Adipocyte (in vitro differentiated cells): ENCODE data around the gene RIT2.
"Not testable (repeated sequence)": the region's sequence is repeated elsewhere in the genome, so short reads cannot be mapped to it uniquely, and the experiment has no call there.

ENCODE experiments used
- DNase-seq: peaks from one replicate; pipeline ENCODE4 v3.0.0-alpha.2; 2015; ENCODE audit warnings: low read depth
- H3K27me3 ChIP-seq: replicated peaks from 2 replicates; pipeline ENCODE4 v1.7.0; 2013; ENCODE audit warnings: mild to moderate bottlenecking, low read length, moderate library complexity; ENCODE audit not compliant: control insufficient read depth, insufficient read depth
- H3K36me3 ChIP-seq: 2 replicates; pipeline ENCODE4 v1.7.0; 2013; ENCODE audit warnings: low read length, mild to moderate bottlenecking, moderate library complexity; ENCODE audit not compliant: control insufficient read depth, insufficient read depth, severe bottlenecking
- H3K4me1 ChIP-seq: 2 replicates; pipeline ENCODE4 v1.7.0; 2013; ENCODE audit warnings: mild to moderate bottlenecking, low read length, moderate library complexity; ENCODE audit not compliant: control insufficient read depth, insufficient read depth
- H3K4me3 ChIP-seq: 2 replicates; pipeline ENCODE4 v1.7.0; 2013; ENCODE audit warnings: mild to moderate bottlenecking, low read length, moderate library complexity
- H3K9ac ChIP-seq: 2 replicates; pipeline ENCODE4 v1.7.0; 2013; ENCODE audit warnings: mild to moderate bottlenecking, low read length, moderate library complexity
- H3K9me3 ChIP-seq: 2 replicates; pipeline ENCODE4 v1.7.0; 2013; ENCODE audit warnings: mild to moderate bottlenecking, low read length, moderate library complexity; ENCODE audit not compliant: control insufficient read depth

Gene RIT2

DNA sequence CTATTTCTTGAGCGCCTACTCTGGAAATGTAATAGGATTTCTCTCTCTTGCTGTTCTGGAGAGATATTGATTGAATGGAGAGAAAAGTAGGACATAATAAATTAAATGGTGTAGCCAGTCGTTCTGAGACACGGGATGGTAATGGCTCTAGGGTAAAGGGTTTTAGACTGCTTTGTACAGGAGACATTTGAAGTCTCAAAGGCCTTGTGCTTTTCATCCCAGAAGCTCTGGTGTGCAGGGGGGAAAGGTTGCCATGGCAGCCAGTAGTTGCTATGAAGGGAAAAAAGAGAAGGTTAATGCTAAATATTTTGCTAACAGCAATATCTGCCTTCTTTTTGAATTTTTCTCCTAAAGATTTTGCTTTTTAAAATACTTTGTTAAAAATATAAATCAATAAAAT is 359.3 kb downstream of the RIT2 start:
- Histone ChIP-seq H3K27me3 (no peaks in the 10 kb centered on the region), H3K4me3 (no peak overlapping the region)

DNA sequence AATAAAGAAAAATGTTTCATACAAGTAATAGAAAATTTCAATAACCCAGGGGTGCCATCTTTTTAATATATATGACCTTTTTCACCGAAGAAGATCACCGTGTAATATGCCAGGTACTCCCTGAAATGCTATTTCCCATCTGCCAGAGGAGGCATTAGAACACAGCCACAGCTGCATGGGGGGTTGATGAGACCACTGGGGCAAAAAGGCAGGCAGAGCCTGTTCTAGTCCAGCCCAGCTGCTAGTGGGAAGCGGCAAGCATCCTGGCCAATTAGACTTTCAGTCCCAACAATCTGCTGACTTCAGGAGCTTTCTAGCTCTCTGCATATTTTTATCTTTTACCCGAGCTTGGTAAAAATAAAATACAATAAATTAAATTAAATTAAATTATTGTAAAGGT is 362.6 kb downstream of the RIT2 start:
- H3K4me3 ChIP-seq, result no peak overlapping the region
- H3K4me1 ChIP-seq, result no peaks in the 10 kb centered on the region
- no peak for DNase-seq
- H3K36me3 ChIP-seq, result no peaks in the 10 kb centered on the region
- no peaks in the 10 kb centered on the region for H3K27me3 ChIP-seq
- no peak overlapping the region for H3K9ac ChIP-seq
- no peaks in the 10 kb centered on the region for H3K9me3 ChIP-seq

More for the DNA sequence above, 359.3 kb downstream of the RIT2 start:
- Histone ChIP-seq H3K36me3 (no peaks in the 10 kb centered on the region), H3K9ac (no peak overlapping the region), H3K9me3 (no peaks in the 10 kb centered on the region), H3K4me1 (no peaks in the 10 kb centered on the region)
- no peak for DNase-seq

DNA sequence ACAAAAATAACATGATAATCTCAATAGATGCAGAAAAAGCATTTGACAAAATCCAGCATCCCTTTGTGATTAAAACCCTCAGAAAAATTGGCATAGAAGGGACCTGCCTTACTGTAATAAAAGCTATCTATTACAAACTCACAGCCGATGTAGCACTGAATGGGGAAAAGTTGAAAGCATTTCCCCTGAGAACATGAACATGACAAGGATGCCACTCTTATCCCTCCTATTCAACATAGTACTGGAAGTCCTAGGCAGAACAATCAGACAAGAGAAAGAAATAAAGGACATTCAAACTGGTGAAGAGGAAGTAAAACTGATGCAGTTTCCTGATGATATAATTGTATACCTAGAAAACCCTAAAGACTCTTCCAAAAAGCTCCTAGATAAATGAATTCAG is 368.7 kb downstream of the RIT2 start:
- Histone ChIP-seq H3K4me3 (no peak overlapping the region), H3K36me3 (no peaks in the 10 kb centered on the region), H3K9ac (no peak overlapping the region), H3K27me3 (no peaks in the 10 kb centered on the region), H3K4me1 (no peaks in the 10 kb centered on the region), H3K9me3 (no peaks in the 10 kb centered on the region)
- DNase-seq, result no peak

DNA sequence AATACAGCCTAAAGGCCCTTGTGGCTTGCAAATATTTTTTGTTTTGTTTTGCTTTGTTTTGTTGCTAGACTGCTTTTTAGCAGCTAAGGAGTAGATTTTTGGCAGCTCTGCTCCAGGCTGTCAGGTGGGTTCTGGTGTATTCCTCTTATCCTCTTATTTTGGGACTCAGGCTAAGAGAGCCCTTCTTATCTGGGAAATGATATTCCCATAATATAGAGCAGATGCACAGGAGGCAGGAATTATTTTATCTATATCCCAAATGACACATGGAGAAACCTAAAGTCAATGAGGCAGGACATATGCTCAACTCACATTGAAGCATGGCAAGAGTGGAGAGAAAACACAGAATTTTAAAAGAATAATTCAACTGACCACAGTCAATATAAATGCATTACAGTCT is 369.6 kb downstream of the RIT2 start:
- DNase-seq, result no peak
- no peak overlapping the region for H3K9ac ChIP-seq
- H3K36me3 ChIP-seq, result no peaks in the 10 kb centered on the region
- no peak overlapping the region for H3K4me3 ChIP-seq
- no peaks in the 10 kb centered on the region for H3K9me3 ChIP-seq
- no peaks in the 10 kb centered on the region for H3K4me1 ChIP-seq
- H3K27me3 ChIP-seq, result no peaks in the 10 kb centered on the region

DNA sequence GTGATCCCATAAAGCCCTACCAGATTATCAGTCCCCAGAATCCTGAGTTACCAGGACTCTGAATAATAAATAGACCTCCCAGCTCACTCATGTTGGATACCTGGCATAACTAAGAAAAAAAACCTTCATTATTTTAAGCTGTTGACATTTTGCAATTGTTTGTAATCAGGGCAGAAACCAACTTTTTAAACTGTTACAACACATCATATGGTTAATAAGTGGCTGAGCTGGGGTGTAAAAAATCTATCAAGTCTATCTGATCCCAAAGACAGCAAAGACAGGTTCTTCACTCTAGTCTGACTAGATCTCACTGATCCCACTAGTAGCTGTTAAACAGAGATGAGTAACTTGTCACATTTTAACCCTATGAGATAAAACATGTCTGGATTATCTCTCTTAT is 370.3 kb downstream of the RIT2 start:
- Histone ChIP-seq H3K36me3 (no peaks in the 10 kb centered on the region), H3K4me3 (no peak overlapping the region), H3K4me1 (no peaks in the 10 kb centered on the region), H3K9ac (no peak overlapping the region), H3K27me3 (no peaks in the 10 kb centered on the region), H3K9me3 (no peaks in the 10 kb centered on the region)
- no peak for DNase-seq

DNA sequence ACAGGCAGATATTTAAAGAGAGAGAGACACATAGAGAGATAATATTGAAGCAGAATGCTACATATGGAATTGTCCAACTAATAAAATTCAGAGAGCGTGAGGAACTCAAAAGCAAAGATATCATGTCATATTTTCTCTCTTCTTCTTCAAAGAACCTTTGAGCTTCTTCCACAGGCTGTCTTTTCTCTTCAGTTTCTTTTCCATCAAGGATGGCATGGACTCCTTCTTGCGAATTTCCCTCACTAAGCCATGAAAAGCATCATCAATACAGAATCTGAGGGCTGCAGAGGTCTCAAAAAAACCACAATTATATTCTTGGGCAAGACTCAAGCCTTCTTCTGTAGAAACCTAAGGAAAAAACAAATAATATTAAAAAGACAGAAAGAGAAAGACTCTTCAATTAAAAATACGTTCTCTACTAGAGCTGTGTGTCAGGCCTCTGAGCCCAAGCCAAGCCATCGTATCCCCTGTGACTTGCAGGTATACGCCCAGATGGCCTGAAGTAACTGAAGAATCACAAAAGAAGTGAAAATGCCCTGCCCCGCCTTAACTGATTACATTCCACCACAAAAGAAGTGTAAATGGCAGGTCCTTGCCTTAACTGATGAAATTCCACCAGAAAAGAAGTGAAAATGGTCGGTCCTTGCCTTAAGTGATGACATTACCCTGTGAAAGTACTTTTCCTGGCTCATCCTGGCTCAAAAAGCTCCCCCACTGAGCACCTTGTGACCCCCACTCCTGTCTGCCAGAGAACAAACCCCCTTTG is 371.9 kb downstream of the RIT2 start:
- Histone ChIP-seq H3K27me3 (no peaks in the 10 kb centered on the region), H3K36me3 (no peaks in the 10 kb centered on the region), H3K4me1 (no peaks in the 10 kb centered on the region), H3K4me3 (no peak overlapping the region), H3K9ac (no peak overlapping the region), H3K9me3 (no peaks in the 10 kb centered on the region)
- no peak for DNase-seq

DNA sequence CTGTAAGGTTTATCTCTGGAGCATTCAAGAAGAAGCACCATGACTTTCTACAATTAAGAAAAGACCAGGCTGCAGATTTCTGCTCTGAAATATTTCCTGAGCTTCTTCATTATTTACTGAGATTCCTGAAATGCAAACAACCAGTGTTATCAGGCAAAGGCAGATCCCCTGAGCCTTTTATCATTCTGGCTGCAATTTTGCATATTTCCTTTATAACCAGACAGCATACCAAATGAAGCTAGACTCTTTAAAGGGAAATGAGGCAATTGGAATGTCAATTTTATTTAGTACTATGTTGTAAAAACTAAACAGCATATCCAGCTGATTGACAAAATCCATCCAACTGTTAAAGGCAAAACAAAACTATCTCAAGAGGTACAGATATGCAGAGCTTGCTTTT is 372.5 kb downstream of the RIT2 start:
- no peaks in the 10 kb centered on the region for H3K4me1 ChIP-seq
- no peak for DNase-seq
- no peak overlapping the region for H3K9ac ChIP-seq

DNA sequence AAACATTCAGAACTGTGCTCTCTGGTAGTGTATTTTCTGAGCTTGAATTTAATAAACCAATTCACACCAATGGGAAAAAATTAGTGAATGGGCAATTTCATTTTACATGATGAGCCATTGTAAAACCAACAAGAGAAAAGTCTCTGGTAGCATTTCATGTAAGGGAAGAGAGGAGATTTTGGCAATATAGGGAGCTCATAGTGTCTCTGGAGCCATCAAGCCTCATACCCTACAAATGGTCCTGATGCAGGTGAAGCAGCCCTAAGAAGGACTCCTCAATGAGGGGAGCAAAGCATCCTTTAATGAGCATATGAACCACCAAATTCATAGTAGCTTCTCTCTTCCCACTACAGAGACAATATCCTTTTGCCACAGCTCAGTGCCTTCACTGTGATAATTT is 373.0 kb downstream of the RIT2 start:
- H3K4me1 ChIP-seq, result no peaks in the 10 kb centered on the region
- H3K9ac ChIP-seq, result no peak overlapping the region
- no peaks in the 10 kb centered on the region for H3K27me3 ChIP-seq
- no peaks in the 10 kb centered on the region for H3K36me3 ChIP-seq
- DNase-seq, result no peak
- H3K4me3 ChIP-seq, result no peak overlapping the region
- H3K9me3 ChIP-seq, result no peaks in the 10 kb centered on the region

More for the DNA sequence above, 372.5 kb downstream of the RIT2 start:
- no peaks in the 10 kb centered on the region for H3K27me3 ChIP-seq
- H3K9me3 ChIP-seq, result no peaks in the 10 kb centered on the region
- no peak overlapping the region for H3K4me3 ChIP-seq
- H3K36me3 ChIP-seq, result no peaks in the 10 kb centered on the region

DNA sequence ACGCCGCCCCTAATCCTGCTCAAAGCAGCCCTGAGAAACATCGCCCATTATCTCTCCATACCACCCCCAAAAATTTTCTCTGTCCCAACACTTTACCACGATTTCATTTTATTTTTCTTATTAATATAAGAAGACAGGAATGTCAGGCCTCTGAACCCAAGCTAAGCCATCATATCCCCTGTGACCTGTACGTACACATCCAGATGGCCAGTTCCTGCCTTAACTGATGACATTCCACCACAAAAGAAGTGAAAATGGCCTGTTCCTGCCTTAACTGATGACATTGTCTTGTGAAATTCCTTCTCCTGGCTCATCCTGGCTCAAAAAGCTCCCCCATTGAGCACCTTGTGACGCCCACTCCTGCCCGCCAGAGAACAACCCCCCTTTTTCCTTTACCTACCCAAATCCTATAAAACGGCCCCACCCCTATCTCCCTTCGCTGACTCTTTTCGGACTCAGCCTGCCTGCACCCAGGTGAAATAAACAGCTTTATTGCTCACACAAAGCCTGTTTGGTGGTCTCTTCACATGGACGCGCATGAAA is 373.6 kb downstream of the RIT2 start:
- not testable (repeated sequence) for H3K4me1 ChIP-seq

DNA sequence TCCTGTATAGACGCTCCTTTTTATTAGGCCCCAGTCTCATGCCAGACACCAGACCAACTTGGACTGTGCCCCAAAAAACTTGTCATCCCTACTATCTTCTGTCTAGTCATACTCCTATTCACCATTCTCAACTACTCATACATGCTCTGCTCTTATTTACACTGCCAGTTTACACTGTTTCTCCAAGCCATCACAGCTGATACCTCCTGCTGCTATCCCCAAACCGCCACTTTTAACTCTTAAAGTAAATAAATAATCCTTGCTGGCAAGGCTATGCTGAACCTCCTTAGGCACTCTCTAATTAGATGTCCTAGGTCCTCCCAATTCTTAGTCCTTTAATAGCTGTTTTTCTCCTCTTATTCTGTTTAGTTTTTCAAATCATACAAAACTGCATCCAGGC is 374.2 kb downstream of the RIT2 start:
- H3K9me3 ChIP-seq, H3K4me1 ChIP-seq, H3K4me3 ChIP-seq, H3K36me3 ChIP-seq, H3K9ac ChIP-seq, DNase-seq, H3K27me3 ChIP-seq: not testable (repeated sequence)

More for the DNA sequence above, 373.6 kb downstream of the RIT2 start:
- H3K4me3 ChIP-seq, H3K36me3 ChIP-seq, H3K9me3 ChIP-seq, H3K27me3 ChIP-seq, DNase-seq, H3K9ac ChIP-seq: not testable (repeated sequence)

DNA sequence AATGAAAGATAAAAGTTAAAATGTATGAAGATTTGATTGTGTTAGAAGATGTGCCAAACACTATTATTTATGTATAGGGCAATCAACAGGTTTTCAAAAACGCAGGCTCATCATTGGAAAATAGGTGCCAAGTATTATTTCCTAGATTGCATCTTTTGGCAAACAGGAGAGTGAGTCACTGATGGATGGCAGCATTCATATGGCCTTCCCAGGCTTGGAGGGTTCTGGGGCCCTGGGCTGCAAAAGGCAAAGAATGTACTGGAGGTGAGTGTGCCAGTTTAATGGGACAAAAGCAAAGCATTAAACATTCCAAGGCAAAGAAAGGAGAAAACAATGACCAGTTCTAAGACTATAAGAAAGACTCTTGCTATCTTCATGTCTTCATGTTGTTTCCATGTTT is 379.4 kb downstream of the RIT2 start:
- Histone ChIP-seq H3K9me3 (no peaks in the 10 kb centered on the region), H3K9ac (no peak overlapping the region), H3K36me3 (no peaks in the 10 kb centered on the region), H3K4me1 (no peaks in the 10 kb centered on the region), H3K4me3 (no peak overlapping the region), H3K27me3 (no peaks in the 10 kb centered on the region)
- no peak for DNase-seq

DNA sequence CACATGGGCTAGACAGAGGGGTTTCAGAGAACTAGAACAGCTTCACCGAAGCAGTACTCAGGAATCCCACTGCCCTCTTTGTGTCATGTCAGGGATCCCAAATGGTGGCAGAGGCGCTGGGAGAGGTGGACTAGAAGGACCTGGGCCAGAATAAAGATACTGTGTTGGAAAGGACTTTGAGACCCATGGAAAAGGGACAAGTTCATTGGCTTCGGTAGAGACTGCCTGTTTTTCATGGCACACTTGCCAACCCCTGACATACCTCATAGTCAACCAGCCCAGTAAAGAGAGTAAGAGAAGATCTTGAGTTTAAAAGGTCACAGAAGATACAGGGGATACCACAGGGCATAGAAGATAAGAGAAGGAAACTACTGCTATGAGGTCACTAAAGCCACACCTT is 381.0 kb downstream of the RIT2 start:
- DNase-seq, result no peak
- H3K9me3 ChIP-seq, result no peaks in the 10 kb centered on the region
- H3K4me3 ChIP-seq, result no peak overlapping the region
- no peaks in the 10 kb centered on the region for H3K4me1 ChIP-seq
- no peaks in the 10 kb centered on the region for H3K36me3 ChIP-seq
- no peak overlapping the region for H3K9ac ChIP-seq
- no peaks in the 10 kb centered on the region for H3K27me3 ChIP-seq
